ENCODE results near the gene PHACTR3.

PHACTR3 gene

GRCh38 chr20:59666586-59666985, 62.2 kb downstream of the PHACTR3 start:
- Mint-ChIP-seq H3K4me1 (no peaks in the 10 kb centered on the region), H3K36me3 (ENCODE audit: low read depth) (no peaks in the 10 kb centered on the region), H3K9me3 (peaks cover 6% of the 10 kb centered on the region)

GRCh38 chr20:59667131-59667530, 62.8 kb downstream of the PHACTR3 start:
- Mint-ChIP-seq H3K27me3 (ENCODE audit: low read depth) (peaks cover 64% of the 10 kb centered on the region), H3K4me3 (no peak overlapping the region), H3K4me1 (no peaks in the 10 kb centered on the region), H3K27ac (no peak overlapping the region), H3K9me3 (peaks cover 6% of the 10 kb centered on the region), H3K36me3 (ENCODE audit: low read depth) (no peaks in the 10 kb centered on the region)
- no peak for TF ChIP-seq CTCF (IDR thresholded peaks at IDR 0.05; ENCODE audit: unreplicated experiment in 3 of 3)

More at GRCh38 chr20:59666586-59666985, 62.2 kb downstream of the PHACTR3 start:
- H3K27ac Mint-ChIP-seq, result no peak overlapping the region
- H3K27me3 Mint-ChIP-seq (ENCODE audit: low read depth), result peaks cover 67% of the 10 kb centered on the region
- H3K4me3 Mint-ChIP-seq, result no peak overlapping the region
- no peak for TF ChIP-seq CTCF (IDR thresholded peaks at IDR 0.05; ENCODE audit: unreplicated experiment in 3 of 3)

GRCh38 chr20:59667981-59668515, 63.7 kb downstream of the PHACTR3 start:
- peaks cover 6% of the 10 kb centered on the region for H3K9me3 Mint-ChIP-seq
- H3K4me1 Mint-ChIP-seq, result no peaks in the 10 kb centered on the region
- TF ChIP-seq CTCF (IDR thresholded peaks at IDR 0.05; ENCODE audit: unreplicated experiment in 3 of 3), result no peak

GRCh38 chr20:59668926-59669850, 64.8 kb downstream of the PHACTR3 start:
- H3K36me3 Mint-ChIP-seq (ENCODE audit: low read depth), result no peaks in the 10 kb centered on the region
- H3K4me3 Mint-ChIP-seq, result no peak overlapping the region
- H3K4me1 Mint-ChIP-seq, result no peaks in the 10 kb centered on the region
- H3K27me3 Mint-ChIP-seq (ENCODE audit: low read depth), result peaks cover 65% of the 10 kb centered on the region
- TF ChIP-seq CTCF (IDR thresholded peaks at IDR 0.05; ENCODE audit: unreplicated experiment in 3 of 3), result no peak
- no peak overlapping the region for H3K27ac Mint-ChIP-seq
- peaks cover 6% of the 10 kb centered on the region for H3K9me3 Mint-ChIP-seq

More at GRCh38 chr20:59667981-59668515, 63.7 kb downstream of the PHACTR3 start:
- H3K27ac Mint-ChIP-seq, result no peak overlapping the region
- H3K4me3 Mint-ChIP-seq, result no peak overlapping the region
- H3K27me3 Mint-ChIP-seq (ENCODE audit: low read depth), result peaks cover 67% of the 10 kb centered on the region
- H3K36me3 Mint-ChIP-seq (ENCODE audit: low read depth), result no peaks in the 10 kb centered on the region

- H3K27me3 Mint-ChIP-seq (ENCODE audit: low read depth), result peaks cover 57% of the 10 kb centered on the region
- no peak overlapping the region for H3K27ac Mint-ChIP-seq
- H3K4me1 Mint-ChIP-seq, result no peaks in the 10 kb centered on the region
- no peak for TF ChIP-seq CTCF (IDR thresholded peaks at IDR 0.05; ENCODE audit: unreplicated experiment in 3 of 3)
- H3K9me3 Mint-ChIP-seq, result peaks cover 6% of the 10 kb centered on the region
- no peaks in the 10 kb centered on the region for H3K36me3 Mint-ChIP-seq (ENCODE audit: low read depth)
- no peak overlapping the region for H3K4me3 Mint-ChIP-seq
Measured at GRCh38 chr20:59670786-59671492, 66.6 kb downstream of the PHACTR3 start.
